ENCODE results near the gene MOB1B.

Gene MOB1B

GRCh38 chr4:70930530-70931256 is 28.5 kb downstream of the MOB1B start:
- H3K4me1 Mint-ChIP-seq = peaks cover 46% of the 10 kb centered on the region
- H3K36me3 Mint-ChIP-seq = no peaks in the 10 kb centered on the region
- ATAC-seq = peak; percentile 50
- no peaks in the 10 kb centered on the region for H3K9me3 Mint-ChIP-seq
- peak overlapping the region; percentile 15 for H3K4me3 Mint-ChIP-seq
- peak overlapping the region; percentile 76 for H3K27ac Mint-ChIP-seq
- no peaks in the 10 kb centered on the region for H3K27me3 Mint-ChIP-seq

GRCh38 chr4:70931347-70931746 is 29.2 kb downstream of the MOB1B start:
- Mint-ChIP-seq H3K4me1 (peaks cover 42% of the 10 kb centered on the region), H3K9me3 (no peaks in the 10 kb centered on the region), H3K36me3 (peaks cover 2% of the 10 kb centered on the region), H3K27ac (peak overlapping the region; percentile 76), H3K4me3 (no peak overlapping the region), H3K27me3 (no peaks in the 10 kb centered on the region)
- no peak for ATAC-seq

GRCh38 chr4:70932984-70933383 is 30.8 kb downstream of the MOB1B start:
- Mint-ChIP-seq H3K4me3 (no peak overlapping the region), H3K36me3 (peaks cover 5% of the 10 kb centered on the region), H3K4me1 (peaks cover 36% of the 10 kb centered on the region), H3K9me3 (no peaks in the 10 kb centered on the region), H3K27ac (no peak overlapping the region), H3K27me3 (no peaks in the 10 kb centered on the region)
- ATAC-seq = no peak

- ATAC-seq = no peak
- peaks cover 34% of the 10 kb centered on the region for H3K4me1 Mint-ChIP-seq
- H3K27me3 Mint-ChIP-seq = no peaks in the 10 kb centered on the region
- H3K9me3 Mint-ChIP-seq = no peaks in the 10 kb centered on the region
- peaks cover 11% of the 10 kb centered on the region for H3K36me3 Mint-ChIP-seq
- no peak overlapping the region for H3K4me3 Mint-ChIP-seq
- no peak overlapping the region for H3K27ac Mint-ChIP-seq
These were observed 33.0 kb downstream of the MOB1B start for GRCh38 chr4:70935038-70935695.

- H3K27me3 Mint-ChIP-seq = no peaks in the 10 kb centered on the region
- no peak for ATAC-seq
- H3K4me3 Mint-ChIP-seq = no peak overlapping the region
- H3K4me1 Mint-ChIP-seq = peaks cover 24% of the 10 kb centered on the region
- no peak overlapping the region for H3K27ac Mint-ChIP-seq
- peaks cover 18% of the 10 kb centered on the region for H3K36me3 Mint-ChIP-seq
- no peaks in the 10 kb centered on the region for H3K9me3 Mint-ChIP-seq
These were observed 34.1 kb downstream of the MOB1B start for GRCh38 chr4:70936200-70936787.

GRCh38 chr4:70938086-70938485 is 35.9 kb downstream of the MOB1B start:
- peaks cover 28% of the 10 kb centered on the region for H3K4me1 Mint-ChIP-seq
- ATAC-seq = no peak
- peaks cover 23% of the 10 kb centered on the region for H3K36me3 Mint-ChIP-seq
- H3K4me3 Mint-ChIP-seq = no peak overlapping the region
- H3K27ac Mint-ChIP-seq = no peak overlapping the region
- no peaks in the 10 kb centered on the region for H3K9me3 Mint-ChIP-seq
- no peaks in the 10 kb centered on the region for H3K27me3 Mint-ChIP-seq

- ATAC-seq = no peak
- Mint-ChIP-seq H3K9me3 (no peaks in the 10 kb centered on the region), H3K4me1 (peaks cover 43% of the 10 kb centered on the region), H3K36me3 (peaks cover 29% of the 10 kb centered on the region), H3K27me3 (no peaks in the 10 kb centered on the region), H3K4me3 (no peak overlapping the region), H3K27ac (peak overlapping the region; percentile 12)
These were observed 38.0 kb downstream of the MOB1B start for GRCh38 chr4:70940134-70940533.

GRCh38 chr4:70943114-70943513 is 40.9 kb downstream of the MOB1B start:
- H3K9me3 Mint-ChIP-seq = no peaks in the 10 kb centered on the region
- no peaks in the 10 kb centered on the region for H3K27me3 Mint-ChIP-seq
- ATAC-seq = peak; percentile 91
- peaks cover 24% of the 10 kb centered on the region for H3K36me3 Mint-ChIP-seq
- no peak overlapping the region for H3K4me3 Mint-ChIP-seq
- H3K4me1 Mint-ChIP-seq = peaks cover 43% of the 10 kb centered on the region
- H3K27ac Mint-ChIP-seq = peak overlapping the region; percentile 65

- peaks cover 56% of the 10 kb centered on the region for H3K4me1 Mint-ChIP-seq
- no peaks in the 10 kb centered on the region for H3K27me3 Mint-ChIP-seq
- peaks cover 20% of the 10 kb centered on the region for H3K36me3 Mint-ChIP-seq
- peak overlapping the region; percentile 52 for H3K27ac Mint-ChIP-seq
- ATAC-seq = peak; percentile 86
- H3K4me3 Mint-ChIP-seq = no peak overlapping the region
- H3K9me3 Mint-ChIP-seq = no peaks in the 10 kb centered on the region
These were observed 42.9 kb downstream of the MOB1B start for GRCh38 chr4:70945046-70945445.

GRCh38 chr4:70945452-70946055 is 43.4 kb downstream of the MOB1B start:
- Mint-ChIP-seq H3K27me3 (no peaks in the 10 kb centered on the region), H3K27ac (peak overlapping the region; percentile 52)

GRCh38 chr4:70946939-70947338 is 44.8 kb downstream of the MOB1B start:
- no peak overlapping the region for H3K27ac Mint-ChIP-seq
- H3K27me3 Mint-ChIP-seq = no peaks in the 10 kb centered on the region
- no peak for ATAC-seq
- H3K4me1 Mint-ChIP-seq = peaks cover 54% of the 10 kb centered on the region
- H3K9me3 Mint-ChIP-seq = no peaks in the 10 kb centered on the region
- H3K36me3 Mint-ChIP-seq = peaks cover 6% of the 10 kb centered on the region
- H3K4me3 Mint-ChIP-seq = no peak overlapping the region

More at GRCh38 chr4:70945452-70946055, 43.4 kb downstream of the MOB1B start:
- peaks cover 17% of the 10 kb centered on the region for H3K36me3 Mint-ChIP-seq
- no peak for ATAC-seq
- peaks cover 54% of the 10 kb centered on the region for H3K4me1 Mint-ChIP-seq
- H3K9me3 Mint-ChIP-seq = no peaks in the 10 kb centered on the region
- no peak overlapping the region for H3K4me3 Mint-ChIP-seq

GRCh38 chr4:70948665-70949260 is 46.6 kb downstream of the MOB1B start:
- ATAC-seq = peak; percentile 58
- Mint-ChIP-seq H3K4me3 (no peak overlapping the region), H3K27me3 (no peaks in the 10 kb centered on the region), H3K36me3 (peaks cover 6% of the 10 kb centered on the region), H3K4me1 (peaks cover 48% of the 10 kb centered on the region), H3K9me3 (no peaks in the 10 kb centered on the region), H3K27ac (peak overlapping the region; percentile 28)

- Mint-ChIP-seq H3K27ac (no peak overlapping the region), H3K4me1 (peaks cover 22% of the 10 kb centered on the region), H3K9me3 (no peaks in the 10 kb centered on the region), H3K36me3 (no peaks in the 10 kb centered on the region), H3K27me3 (no peaks in the 10 kb centered on the region), H3K4me3 (no peak overlapping the region)
- ATAC-seq = no peak
These were observed 51.9 kb downstream of the MOB1B start for GRCh38 chr4:70954032-70954431.

- H3K36me3 Mint-ChIP-seq = no peaks in the 10 kb centered on the region
- no peaks in the 10 kb centered on the region for H3K9me3 Mint-ChIP-seq
These were observed 54.5 kb downstream of the MOB1B start for GRCh38 chr4:70956549-70957210.

GRCh38 chr4:70958681-70959080 is 56.5 kb downstream of the MOB1B start:
- ATAC-seq = no peak
- Mint-ChIP-seq H3K4me3 (no peak overlapping the region), H3K27me3 (no peaks in the 10 kb centered on the region), H3K4me1 (peaks cover 6% of the 10 kb centered on the region), H3K9me3 (no peaks in the 10 kb centered on the region), H3K36me3 (peaks cover 3% of the 10 kb centered on the region), H3K27ac (no peak overlapping the region)

More at GRCh38 chr4:70956549-70957210, 54.5 kb downstream of the MOB1B start:
- Mint-ChIP-seq H3K27me3 (no peaks in the 10 kb centered on the region), H3K4me3 (no peak overlapping the region), H3K4me1 (peaks cover 13% of the 10 kb centered on the region), H3K27ac (no peak overlapping the region)
- no peak for ATAC-seq
